Activated naive CD8-positive, alpha-beta T cell treated with anti-CD3 and anti-CD28 coated beads, Interleukin-2, amount 10 ng/mL, durations not matched to agents 7 days and 5 days (primary cell): ENCODE data around the gene SLC32A1. TPM values are rescaled to one million over a fixed set of nuclear protein-coding genes. Genes with fewer than 3 reads are reported as not detected.
A peak's percentile ranks its signal among the peaks of the same experiment; 100 is the strongest.

Experiments used
- ATAC-seq: fragments of 150-1000 bp; cut with Tn5 transposase; one replicate; pipeline ENCODE4 v1.10.0; 2021; ENCODE audit warnings: low read depth, moderate library complexity
- POLR2A ChIA-PET: fragments of 350-600 bp; sonication (Branson Sonifier 250); formaldehyde crosslinking; loops from one replicate; lab custom pipeline; 2021; ENCODE audit warnings: antibody characterized with exemption; lab: Charles Lee
- DNase-seq: peaks from one replicate; pipeline ENCODE4 v3.0.0; 2021
- H3K27ac Mint-ChIP-seq: one replicate; pipeline ENCODE4 v1.8.0; 2022; ENCODE audit warnings: mild to moderate bottlenecking, mixed read lengths
- H3K27me3 Mint-ChIP-seq: one replicate; pipeline ENCODE4 v1.8.0; 2022; ENCODE audit warnings: mild to moderate bottlenecking, moderate library complexity, mixed read lengths
- H3K36me3 Mint-ChIP-seq: one replicate; pipeline ENCODE4 v1.8.0; 2021; ENCODE audit warnings: mild to moderate bottlenecking, mixed read lengths
- H3K4me1 Mint-ChIP-seq: one replicate; pipeline ENCODE4 v1.8.0; 2021; ENCODE audit warnings: mixed read lengths
- H3K4me3 Mint-ChIP-seq: one replicate; pipeline ENCODE4 v1.8.0; 2022; ENCODE audit warnings: mild to moderate bottlenecking, moderate library complexity, mixed read lengths
- H3K9me3 Mint-ChIP-seq: one replicate; pipeline ENCODE4 v1.8.0; 2021; ENCODE audit warnings: mixed read lengths
- total RNA-seq, 2 experiments: library from RNA; stranded (reverse); gene quantifications; one replicate each; pipeline ENCODE4 v1.2.3, GENCODE V29; 2021

Gene SLC32A1
- total RNA-seq, 2 experiments from 2014 or later = not detected

DNA sequence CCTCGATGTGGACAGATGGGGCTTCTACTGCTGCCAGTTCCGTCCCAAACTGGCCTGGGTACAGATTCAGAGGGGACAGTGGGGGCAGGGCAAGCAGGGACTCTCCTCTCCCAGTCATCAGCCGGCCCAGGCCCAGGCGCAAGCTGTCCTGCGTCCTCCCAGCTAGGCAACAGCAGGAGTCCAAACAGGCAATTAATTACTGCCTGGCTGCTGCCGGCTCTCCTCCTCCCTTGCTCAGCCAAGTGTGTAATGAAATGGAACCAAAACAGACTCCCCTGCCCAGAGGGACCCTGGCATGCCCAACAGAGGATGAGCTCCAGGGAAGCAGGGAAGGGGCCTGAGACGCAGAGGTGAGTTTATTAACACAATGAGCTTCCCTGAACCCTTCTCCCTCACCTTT lies 17.8 kb upstream of the SLC32A1 start:
- Mint-ChIP-seq H3K4me3 (no peak overlapping the region), H3K4me1 (no peaks in the 10 kb centered on the region), H3K36me3 (no peaks in the 10 kb centered on the region), H3K27ac (no peak overlapping the region), H3K27me3 (peaks cover 29% of the 10 kb centered on the region), H3K9me3 (no peaks in the 10 kb centered on the region)
- POLR2A ChIA-PET = no interaction called here
- ATAC-seq (no peak), DNase-seq (no peak)

GRCh38 chr20:38714308-38714707 lies 10.0 kb upstream of the SLC32A1 start:
- Mint-ChIP-seq H3K27ac (no peak overlapping the region), H3K27me3 (peaks cover 37% of the 10 kb centered on the region), H3K4me3 (no peak overlapping the region), H3K9me3 (no peaks in the 10 kb centered on the region), H3K36me3 (no peaks in the 10 kb centered on the region), H3K4me1 (peaks cover 2% of the 10 kb centered on the region)
- POLR2A ChIA-PET = no interaction called here
- no peak for DNase-seq
- no peak for ATAC-seq

- no peak for ATAC-seq
- Mint-ChIP-seq H3K36me3 (no peaks in the 10 kb centered on the region), H3K27me3 (peaks cover 46% of the 10 kb centered on the region), H3K4me3 (no peak overlapping the region), H3K27ac (no peak overlapping the region), H3K9me3 (no peaks in the 10 kb centered on the region), H3K4me1 (peaks cover 2% of the 10 kb centered on the region)
- POLR2A ChIA-PET = no interaction called here
- no peak for DNase-seq
Measured at GRCh38 chr20:38715646-38716045, 8.6 kb upstream of the SLC32A1 start.

GRCh38 chr20:38722683-38723016 lies 1.6 kb upstream of the SLC32A1 start:
- no peak for ATAC-seq
- H3K36me3 Mint-ChIP-seq = peaks cover 3% of the 10 kb centered on the region
- peaks cover 26% of the 10 kb centered on the region for H3K4me1 Mint-ChIP-seq
- H3K27me3 Mint-ChIP-seq = peaks cover 86% of the 10 kb centered on the region
- no peak overlapping the region for H3K4me3 Mint-ChIP-seq
- H3K27ac Mint-ChIP-seq = peak overlapping the region; percentile 1
- POLR2A ChIA-PET = no interaction called here
- H3K9me3 Mint-ChIP-seq = no peaks in the 10 kb centered on the region
- DNase-seq = no peak

DNA sequence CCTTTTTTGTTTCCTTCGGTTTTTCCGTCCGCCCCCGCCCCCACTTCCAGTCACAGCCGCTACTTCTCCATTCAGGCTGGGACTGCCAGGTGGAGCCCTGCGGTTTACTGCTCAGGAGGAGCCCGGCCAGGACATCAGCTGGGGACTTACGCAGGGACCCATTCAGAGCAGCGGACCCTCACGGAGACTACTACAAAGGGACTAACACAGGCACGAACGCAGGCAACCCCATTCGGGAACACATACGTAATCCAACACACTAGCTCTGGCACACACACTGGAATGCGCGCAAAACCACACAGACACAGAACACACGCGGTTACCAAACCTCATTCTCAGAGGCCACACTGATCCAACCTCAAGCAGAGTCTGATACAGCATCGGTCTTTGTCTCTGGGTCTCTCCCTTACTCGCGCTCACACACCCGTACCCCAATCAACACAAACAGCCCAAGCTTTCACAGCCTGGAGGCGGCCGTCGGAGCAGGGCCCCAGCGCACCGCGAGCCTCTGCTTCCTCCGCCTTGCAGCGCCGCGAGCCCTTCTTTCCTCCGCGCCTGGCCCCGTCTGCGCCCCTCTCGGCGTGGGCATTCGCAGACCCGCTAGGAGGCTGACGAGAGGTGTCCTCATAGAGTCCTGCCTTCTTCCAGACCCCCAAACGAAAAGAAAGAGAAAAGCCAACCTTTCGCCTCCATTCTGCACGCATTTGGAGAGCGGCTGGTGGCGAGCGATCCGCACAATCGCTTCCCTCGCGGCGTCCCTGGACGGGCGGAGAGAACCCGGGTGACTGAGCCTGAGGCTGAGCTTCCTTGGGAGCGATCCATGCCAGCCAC lies 1.1 kb upstream of the SLC32A1 start:
- ATAC-seq (no peak), DNase-seq (peak; percentile 47)
- Mint-ChIP-seq H3K27ac (no peak overlapping the region), H3K4me1 (peaks cover 30% of the 10 kb centered on the region), H3K36me3 (peaks cover 3% of the 10 kb centered on the region), H3K27me3 (peaks cover 86% of the 10 kb centered on the region), H3K9me3 (no peaks in the 10 kb centered on the region), H3K4me3 (no peak overlapping the region)
- POLR2A ChIA-PET = no interaction called here

GRCh38 chr20:38724626-38725147 lies 401 bp downstream of the SLC32A1 start:
- peak; percentile 43 for DNase-seq
- peak overlapping the region; percentile 52 for H3K27ac Mint-ChIP-seq

GRCh38 chr20:38725148-38725901 lies 1.0 kb downstream of the SLC32A1 start:
- DNase-seq (peak; percentile 38), ATAC-seq (no peak)
- peaks cover 3% of the 10 kb centered on the region for H3K36me3 Mint-ChIP-seq
- H3K27me3 Mint-ChIP-seq = peaks cover 89% of the 10 kb centered on the region
- H3K4me1 Mint-ChIP-seq = peaks cover 39% of the 10 kb centered on the region
- no peaks in the 10 kb centered on the region for H3K9me3 Mint-ChIP-seq
- peak overlapping the region; percentile 12 for H3K4me3 Mint-ChIP-seq
- peak overlapping the region; percentile 55 for H3K27ac Mint-ChIP-seq
- POLR2A ChIA-PET = no interaction called here

More at GRCh38 chr20:38724626-38725147, 401 bp downstream of the SLC32A1 start:
- Mint-ChIP-seq H3K27me3 (peaks cover 85% of the 10 kb centered on the region), H3K36me3 (peaks cover 3% of the 10 kb centered on the region), H3K9me3 (no peaks in the 10 kb centered on the region), H3K4me3 (no peak overlapping the region), H3K4me1 (peaks cover 35% of the 10 kb centered on the region)
- POLR2A ChIA-PET = no interaction called here
- no peak for ATAC-seq

DNA sequence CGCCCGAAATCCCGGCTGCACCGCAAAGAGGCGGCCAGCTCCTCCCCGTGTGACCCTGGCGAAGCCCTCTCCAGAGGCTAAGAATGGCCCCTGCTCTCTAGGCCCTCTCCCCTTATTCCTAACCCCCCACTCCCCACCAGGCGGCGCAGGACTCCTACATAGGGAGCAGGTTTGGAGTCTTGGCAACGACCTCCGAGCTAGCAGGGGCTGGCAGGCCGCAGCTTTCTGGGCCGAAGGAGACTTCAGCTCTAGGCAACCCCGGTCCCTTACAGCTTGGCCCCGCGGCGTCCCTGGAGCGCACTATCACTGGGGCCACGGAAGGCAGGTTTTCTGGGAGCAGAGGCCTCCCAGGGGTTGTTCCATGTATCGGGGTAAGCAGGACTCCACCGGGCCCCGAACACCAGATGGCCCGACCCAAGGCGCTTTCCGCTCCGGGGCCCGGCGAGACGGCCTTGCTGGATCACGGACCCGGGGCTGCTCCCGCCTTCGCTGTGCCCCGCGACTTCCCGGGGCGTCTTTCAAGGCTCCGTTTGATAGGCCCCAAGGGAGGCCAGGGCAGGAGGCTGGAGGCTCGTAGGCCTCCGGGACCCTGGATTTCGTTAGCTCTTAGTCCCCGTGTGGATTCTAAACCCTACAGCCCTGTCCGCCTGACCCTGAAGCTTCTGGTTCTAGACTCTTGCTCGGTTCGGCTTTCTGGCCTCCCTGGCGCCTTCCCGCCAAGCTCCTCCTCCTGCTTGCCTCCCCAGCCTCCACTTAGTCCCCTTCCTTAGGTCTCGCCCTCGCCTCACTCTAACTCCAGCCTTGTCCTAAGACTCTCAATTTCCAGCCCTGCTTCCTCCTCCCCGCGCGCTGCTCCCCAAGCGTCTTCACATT lies 1.9 kb downstream of the SLC32A1 start:
- peaks cover 3% of the 10 kb centered on the region for H3K36me3 Mint-ChIP-seq
- POLR2A ChIA-PET = no interaction called here
- DNase-seq (peak; percentile 63), ATAC-seq (no peak)
- peaks cover 44% of the 10 kb centered on the region for H3K4me1 Mint-ChIP-seq
- peak overlapping the region; percentile 49 for H3K4me3 Mint-ChIP-seq
- H3K27me3 Mint-ChIP-seq = peaks cover 89% of the 10 kb centered on the region
- peak overlapping the region; percentile 74 for H3K27ac Mint-ChIP-seq
- no peaks in the 10 kb centered on the region for H3K9me3 Mint-ChIP-seq

DNA sequence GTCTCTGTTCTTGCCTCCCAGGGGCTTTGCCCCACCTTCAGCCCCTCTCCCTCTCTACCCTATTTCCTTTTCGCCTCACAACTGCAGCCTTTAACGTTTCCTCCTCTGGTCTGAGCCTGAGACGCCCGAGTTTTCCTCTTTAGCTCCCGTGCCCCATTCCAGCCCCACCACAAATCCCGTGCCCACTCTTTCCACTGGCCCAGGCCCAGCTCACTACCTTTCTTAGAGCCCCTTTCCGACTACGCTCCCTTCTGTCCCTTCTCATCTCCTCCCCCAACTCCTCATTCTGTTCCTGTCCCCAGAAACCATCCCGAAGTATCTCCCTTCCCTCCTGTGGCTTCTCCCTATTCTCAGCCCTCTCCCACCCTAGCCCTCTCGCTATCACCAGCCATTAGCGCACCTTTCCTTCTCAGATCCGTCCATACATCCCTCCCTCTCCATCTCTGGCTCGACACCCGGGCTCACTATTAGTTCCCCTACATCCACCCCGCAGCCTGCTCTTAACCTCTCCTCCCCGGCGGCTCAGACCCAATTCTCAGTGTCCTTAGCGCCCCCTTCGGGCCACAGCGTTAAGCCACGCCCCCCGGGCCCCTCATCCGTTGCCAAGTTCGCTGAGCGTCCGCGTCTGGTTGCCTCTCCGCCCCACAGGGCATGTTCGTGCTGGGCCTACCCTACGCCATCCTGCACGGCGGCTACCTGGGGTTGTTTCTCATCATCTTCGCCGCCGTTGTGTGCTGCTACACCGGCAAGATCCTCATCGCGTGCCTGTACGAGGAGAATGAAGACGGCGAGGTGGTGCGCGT lies 2.7 kb downstream of the SLC32A1 start:
- Mint-ChIP-seq H3K4me1 (peaks cover 44% of the 10 kb centered on the region), H3K36me3 (peaks cover 3% of the 10 kb centered on the region), H3K9me3 (no peaks in the 10 kb centered on the region), H3K27ac (peak overlapping the region; percentile 74), H3K4me3 (peak overlapping the region; percentile 49), H3K27me3 (peaks cover 86% of the 10 kb centered on the region)
- POLR2A ChIA-PET = no interaction called here
- ATAC-seq (no peak), DNase-seq (peak; percentile 64)

GRCh38 chr20:38727607-38728190 lies 3.4 kb downstream of the SLC32A1 start:
- DNase-seq = peak; percentile 42
- no peak for ATAC-seq
- H3K9me3 Mint-ChIP-seq = no peaks in the 10 kb centered on the region
- H3K27ac Mint-ChIP-seq = peak overlapping the region; percentile 69
- peaks cover 3% of the 10 kb centered on the region for H3K36me3 Mint-ChIP-seq
- POLR2A ChIA-PET = no interaction called here
- peaks cover 85% of the 10 kb centered on the region for H3K27me3 Mint-ChIP-seq
- peaks cover 41% of the 10 kb centered on the region for H3K4me1 Mint-ChIP-seq
- H3K4me3 Mint-ChIP-seq = peak overlapping the region; percentile 53

DNA sequence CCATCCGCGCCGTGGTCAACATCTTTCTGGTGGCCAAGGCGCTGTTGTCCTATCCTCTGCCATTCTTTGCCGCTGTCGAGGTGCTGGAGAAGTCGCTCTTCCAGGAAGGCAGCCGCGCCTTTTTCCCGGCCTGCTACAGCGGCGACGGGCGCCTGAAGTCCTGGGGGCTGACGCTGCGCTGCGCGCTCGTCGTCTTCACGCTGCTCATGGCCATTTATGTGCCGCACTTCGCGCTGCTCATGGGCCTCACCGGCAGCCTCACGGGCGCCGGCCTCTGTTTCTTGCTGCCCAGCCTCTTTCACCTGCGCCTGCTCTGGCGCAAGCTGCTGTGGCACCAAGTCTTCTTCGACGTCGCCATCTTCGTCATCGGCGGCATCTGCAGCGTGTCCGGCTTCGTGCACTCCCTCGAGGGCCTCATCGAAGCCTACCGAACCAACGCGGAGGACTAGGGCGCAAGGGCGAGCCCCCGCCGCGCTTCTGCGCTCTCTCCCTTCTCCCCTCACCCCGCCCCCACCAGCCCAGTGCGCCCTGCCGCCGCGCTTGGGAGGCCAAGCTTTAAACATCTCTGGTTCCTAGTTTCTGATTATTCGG lies 4.0 kb downstream of the SLC32A1 start:
- Mint-ChIP-seq H3K4me3 (peak overlapping the region; percentile 35), H3K27me3 (peaks cover 85% of the 10 kb centered on the region), H3K4me1 (peaks cover 37% of the 10 kb centered on the region), H3K27ac (peak overlapping the region; percentile 69), H3K9me3 (no peaks in the 10 kb centered on the region), H3K36me3 (peaks cover 3% of the 10 kb centered on the region)
- DNase-seq = peak; percentile 40
- ATAC-seq = no peak
- POLR2A ChIA-PET = interaction anchor here (0.9 kb wide), 1 partner anchor 19 kb away, joined by 3 read pairs; no protein-coding TSS in a partner anchor
